ENCODE data around the gene WDR5B.

WDR5B gene

GRCh38 chr3:122410111-122410510 lies 5.8 kb downstream of the WDR5B start:
- no peak for DNase-seq (ENCODE audit: extremely low read depth in 1 of 2, low read depth in 1 of 2)

- DNase-seq (ENCODE audit: extremely low read depth in 1 of 2, low read depth in 1 of 2), result no peak
Measured at GRCh38 chr3:122409446-122409845, 6.4 kb downstream of the WDR5B start.

- DNase-seq (ENCODE audit: extremely low read depth in 1 of 2, low read depth in 1 of 2), result no peak
Measured at GRCh38 chr3:122407946-122408345, 7.9 kb downstream of the WDR5B start.

GRCh38 chr3:122406198-122406597 lies 9.7 kb downstream of the WDR5B start:
- DNase-seq (ENCODE audit: extremely low read depth in 1 of 2, low read depth in 1 of 2), result no peak

- DNase-seq (ENCODE audit: extremely low read depth in 1 of 2, low read depth in 1 of 2), result no peak
Measured at GRCh38 chr3:122405015-122405414, 10.8 kb downstream of the WDR5B start.

- no peak for DNase-seq (ENCODE audit: extremely low read depth in 1 of 2, low read depth in 1 of 2)
Measured at GRCh38 chr3:122403489-122403888, 12.4 kb downstream of the WDR5B start.

GRCh38 chr3:122398920-122399319 lies 16.9 kb downstream of the WDR5B start:
- no peak for DNase-seq (ENCODE audit: extremely low read depth in 1 of 2, low read depth in 1 of 2)

- DNase-seq (ENCODE audit: extremely low read depth in 1 of 2, low read depth in 1 of 2), result no peak
Measured at GRCh38 chr3:122397201-122397600, 18.7 kb downstream of the WDR5B start.

- no peak for DNase-seq (ENCODE audit: extremely low read depth in 1 of 2, low read depth in 1 of 2)
Measured at GRCh38 chr3:122396511-122396910, 19.4 kb downstream of the WDR5B start.

- no peak for DNase-seq (ENCODE audit: extremely low read depth in 1 of 2, low read depth in 1 of 2)
Measured at GRCh38 chr3:122395582-122395981, 20.3 kb downstream of the WDR5B start.

GRCh38 chr3:122394173-122394572 lies 21.7 kb downstream of the WDR5B start:
- DNase-seq (ENCODE audit: extremely low read depth in 1 of 2, low read depth in 1 of 2), result no peak

- no peak for DNase-seq (ENCODE audit: extremely low read depth in 1 of 2, low read depth in 1 of 2)
Measured at GRCh38 chr3:122392868-122393844, 22.7 kb downstream of the WDR5B start.

- no peak for DNase-seq (ENCODE audit: extremely low read depth in 1 of 2, low read depth in 1 of 2)
Measured at GRCh38 chr3:122391681-122392446, 24.0 kb downstream of the WDR5B start.

- no peak for DNase-seq (ENCODE audit: extremely low read depth in 1 of 2, low read depth in 1 of 2)
Measured at GRCh38 chr3:122390665-122391064, 25.2 kb downstream of the WDR5B start.

GRCh38 chr3:122389892-122390291 lies 26.0 kb downstream of the WDR5B start:
- DNase-seq (ENCODE audit: extremely low read depth in 1 of 2, low read depth in 1 of 2), result no peak

- no peak for DNase-seq (ENCODE audit: extremely low read depth in 1 of 2, low read depth in 1 of 2)
Measured at GRCh38 chr3:122389197-122389596, 26.7 kb downstream of the WDR5B start.

- DNase-seq (ENCODE audit: extremely low read depth in 1 of 2, low read depth in 1 of 2), result no peak
Measured at GRCh38 chr3:122387709-122388108, 28.2 kb downstream of the WDR5B start.

- DNase-seq (ENCODE audit: extremely low read depth in 1 of 2, low read depth in 1 of 2), result peak; percentile 87 to 89
Measured at GRCh38 chr3:122383771-122384697, 31.8 kb downstream of the WDR5B start, which contains the start of gene FAM162A. FAM162A (plus strand) TSS chr3:122384182; CDS start chr3:122384266, 84 bp downstream.

GRCh38 chr3:122382888-122383666 lies 32.8 kb downstream of the WDR5B start, which contains the start of gene MIX23:
MIX23 (minus strand) TSS chr3:122383231; CDS start chr3:122383224, 7 bp downstream.
- DNase-seq (ENCODE audit: extremely low read depth in 1 of 2, low read depth in 1 of 2), result peak; percentile 66 to 77

GRCh38 chr3:122377975-122378374 lies 37.9 kb downstream of the WDR5B start:
- no peak for DNase-seq (ENCODE audit: extremely low read depth in 1 of 2, low read depth in 1 of 2)

Measured in stimulated activated CD8-positive, alpha-beta memory T cell treated with anti-CD3 and anti-CD28 coated beads, Interleukin-7, amount 100 ng/mL, for 48 hours (primary cell).